NCI-H2227 (cell line): ENCODE measurements around the gene PGLYRP4.

Experiments
- DNase-seq: peaks from one replicate; lab custom pipeline; 2025; ENCODE audit not compliant: unreplicated experiment; lab: John Stamatoyannopoulos, UW

PGLYRP4 gene

DNA sequence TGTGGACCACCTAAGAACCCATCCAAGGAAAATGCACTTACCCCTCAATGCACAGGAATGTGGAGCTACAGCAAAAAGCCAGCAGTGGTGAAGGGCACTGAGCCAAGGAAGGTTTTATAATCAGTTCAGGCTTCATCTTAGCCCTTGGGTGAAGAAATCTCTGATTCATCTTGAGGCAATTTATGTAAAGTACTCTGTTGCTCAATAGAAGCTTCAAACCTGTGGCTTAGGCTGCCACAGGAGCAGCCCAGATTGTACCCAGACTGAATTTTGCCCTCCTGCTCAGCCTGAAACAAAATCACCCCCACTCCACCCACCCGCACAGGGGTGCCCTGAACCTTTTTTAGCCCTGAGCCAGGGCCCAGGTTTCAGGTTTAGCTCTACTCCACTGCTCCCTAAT lies 26.9 kb upstream of the PGLYRP4 start, which contains the start of gene S100A12:
TSS of gene S100A12 (minus strand) at position 111 of the 400 bp plus-strand sequence. CDS start 1,029 bp downstream, outside the sequence.
- DNase-seq = no peak

DNA sequence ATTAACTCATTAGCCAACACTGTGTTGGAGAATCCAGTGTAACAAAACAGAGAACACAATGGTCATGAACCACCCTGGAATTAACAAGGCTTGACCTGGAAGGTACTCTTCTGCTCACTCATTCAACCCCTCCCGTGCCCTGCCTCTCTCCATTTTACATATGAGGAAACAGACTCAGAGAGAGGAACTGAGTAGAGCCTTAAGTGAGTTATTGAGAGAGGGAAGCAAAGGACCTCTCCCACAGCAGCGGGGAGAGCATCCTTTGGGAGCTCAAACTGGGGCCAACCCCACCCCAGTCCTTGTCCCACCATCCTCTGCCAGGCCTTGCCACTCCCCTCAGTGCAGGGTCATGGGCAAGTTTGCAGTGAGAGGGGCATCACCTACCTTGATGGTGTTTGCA lies 25.4 kb upstream of the PGLYRP4 start:
- no peak for DNase-seq

DNA sequence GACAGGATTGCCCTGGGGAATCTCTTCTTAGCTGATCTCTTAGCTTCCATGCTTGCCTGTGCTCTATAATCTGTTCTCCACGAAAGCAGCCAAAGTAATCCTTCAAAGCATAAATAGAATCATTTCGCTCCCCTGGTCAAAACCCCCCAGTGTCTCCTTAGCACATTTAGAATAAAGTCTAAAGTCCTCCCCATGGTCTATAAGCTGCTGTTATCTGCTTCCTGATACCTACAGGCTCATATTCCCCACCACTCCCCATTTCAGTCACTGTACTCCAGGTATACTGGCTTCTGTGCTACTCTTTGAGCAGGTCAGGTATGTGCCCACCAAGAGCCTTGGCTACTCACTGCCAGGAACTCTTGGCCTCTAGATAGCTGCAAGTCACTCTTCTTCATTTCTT lies 23.9 kb upstream of the PGLYRP4 start:
- DNase-seq = no peak

GRCh38 chr1:153371231-153371630 lies 22.6 kb upstream of the PGLYRP4 start:
- DNase-seq = no peak

DNA sequence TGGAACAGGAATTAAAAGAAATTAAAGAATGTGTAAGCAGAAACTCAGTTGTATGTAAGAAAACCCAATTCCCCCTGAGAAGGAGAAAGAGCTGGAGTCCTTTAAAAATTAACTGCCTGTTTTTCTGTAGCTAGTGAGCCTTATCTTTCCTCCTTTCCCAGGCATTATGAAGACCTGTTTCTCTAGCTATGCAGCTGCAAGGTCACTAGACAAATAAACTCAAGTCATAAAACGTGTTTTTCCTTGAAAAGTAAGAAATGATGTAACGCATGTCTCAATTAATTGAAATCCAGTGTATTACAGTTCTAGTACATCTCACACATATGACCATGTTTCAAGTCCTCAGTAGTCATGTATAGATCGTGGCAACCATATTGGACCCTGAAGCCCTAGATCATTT lies 21.5 kb upstream of the PGLYRP4 start:
- no peak for DNase-seq

DNA sequence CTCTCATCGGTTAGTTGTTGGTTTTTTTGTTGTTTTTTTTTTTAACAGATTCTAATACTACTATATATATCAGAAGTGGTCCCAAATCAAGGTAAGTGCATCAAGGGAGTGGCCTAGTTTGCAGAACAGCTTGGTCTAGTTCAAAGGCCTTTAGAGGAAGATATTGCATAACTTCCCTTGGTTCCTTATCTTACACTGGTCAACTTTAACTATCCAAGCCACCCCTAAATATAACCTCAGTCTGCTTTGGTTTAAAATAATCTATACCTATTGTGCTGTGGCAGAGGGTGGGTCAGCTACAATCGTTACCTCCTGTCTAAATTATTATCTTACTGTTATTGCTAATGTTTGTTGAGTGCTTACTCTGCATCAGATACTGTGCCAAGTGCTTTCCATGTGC lies 19.9 kb upstream of the PGLYRP4 start:
- no peak for DNase-seq

DNA sequence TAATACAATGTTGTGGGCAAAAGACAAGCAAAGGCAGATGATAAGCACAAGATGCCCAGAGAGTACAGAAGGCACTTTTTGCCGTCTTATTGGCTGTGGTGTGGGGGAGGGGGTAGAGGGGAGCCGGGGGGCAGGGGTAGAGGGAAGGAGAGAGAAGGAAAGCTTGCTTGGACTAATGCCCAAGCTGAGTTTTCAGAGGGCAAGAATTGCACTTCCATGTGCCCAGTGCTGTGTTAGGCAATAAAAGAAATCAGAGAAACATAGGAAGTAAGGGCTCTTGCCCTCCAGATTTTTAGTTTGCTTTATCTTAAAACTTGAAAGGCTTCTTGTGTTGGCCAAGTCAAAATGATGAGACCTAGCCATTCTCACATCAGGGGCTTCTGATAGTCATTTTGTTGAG lies 18.4 kb upstream of the PGLYRP4 start:
- DNase-seq = no peak

DNA sequence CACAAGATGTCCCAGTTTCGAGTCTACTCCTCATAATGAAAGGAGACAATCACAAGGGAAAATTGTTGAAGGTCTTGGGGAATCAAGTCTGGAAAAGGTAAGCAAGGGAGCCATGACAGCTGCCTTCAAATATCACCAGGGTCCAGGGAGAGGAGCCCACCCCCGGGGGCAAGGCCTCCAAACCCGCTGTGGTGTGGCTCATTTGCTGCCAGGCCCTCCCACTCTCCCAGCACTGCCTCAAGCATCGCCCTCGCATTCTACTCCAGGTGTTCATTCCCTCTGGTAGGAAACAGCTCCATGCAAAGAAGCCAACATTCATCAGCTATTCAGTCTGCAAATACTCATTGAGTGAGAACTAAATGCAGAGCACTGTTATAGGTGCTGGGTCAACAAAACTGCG lies 17.6 kb upstream of the PGLYRP4 start:
- no peak for DNase-seq

GRCh38 chr1:153365696-153366095 lies 17.1 kb upstream of the PGLYRP4 start:
- no peak for DNase-seq

GRCh38 chr1:153364766-153365666 lies 16.4 kb upstream of the PGLYRP4 start:
- DNase-seq = no peak

- DNase-seq = no peak
Observed at GRCh38 chr1:153364156-153364555, 15.5 kb upstream of the PGLYRP4 start.

DNA sequence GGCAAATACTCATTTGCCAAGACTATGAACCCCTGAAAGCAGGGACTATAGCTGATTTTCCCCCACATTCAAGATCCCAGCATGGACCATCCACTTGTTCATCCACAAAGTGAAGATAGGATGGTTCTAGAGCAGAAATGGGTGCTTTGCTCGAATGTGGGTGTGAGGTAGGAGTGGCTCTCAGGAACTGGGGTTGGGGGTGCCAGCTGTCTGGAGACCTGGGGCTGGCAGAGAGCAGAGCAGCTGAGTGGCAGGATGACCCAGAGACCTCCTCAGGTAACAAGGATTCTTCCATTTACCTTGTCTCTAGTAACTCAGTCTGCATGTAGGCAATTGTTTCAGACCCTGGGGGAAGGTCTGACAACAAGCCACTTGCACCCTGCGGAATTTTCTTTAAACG lies 15.0 kb upstream of the PGLYRP4 start:
- DNase-seq = no peak

DNA sequence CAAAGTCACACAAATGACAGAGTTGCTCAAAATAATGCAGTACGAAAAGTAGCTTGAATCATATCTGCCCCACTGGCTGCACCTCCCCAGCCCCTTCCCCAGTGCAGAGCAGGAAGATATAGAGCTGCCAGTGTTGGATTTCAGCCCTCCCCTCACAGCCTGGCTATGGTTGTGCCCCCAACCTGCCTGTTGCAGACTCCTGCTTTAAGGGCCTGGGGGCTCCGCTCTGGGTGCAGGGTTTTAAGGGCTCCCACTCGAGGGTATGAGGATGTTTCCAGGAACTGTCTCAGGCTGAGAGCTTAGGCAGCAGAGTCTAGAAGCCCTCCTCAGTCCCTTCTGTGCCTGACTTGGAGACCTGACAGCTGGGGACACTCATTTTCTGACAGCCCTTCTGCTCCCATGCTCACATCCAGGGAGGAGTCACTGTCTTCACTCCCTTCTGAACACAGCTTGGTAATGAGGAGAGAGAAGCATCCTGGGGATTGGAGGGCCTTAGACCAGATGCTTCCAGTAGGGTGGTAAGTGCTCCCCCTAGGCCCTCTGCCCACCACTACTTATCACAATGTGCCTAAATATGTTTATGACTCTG lies 13.6 kb upstream of the PGLYRP4 start:
- DNase-seq = no peak

- no peak for DNase-seq
Observed at GRCh38 chr1:153361480-153362109, 13.0 kb upstream of the PGLYRP4 start.

GRCh38 chr1:153360592-153361479 lies 12.2 kb upstream of the PGLYRP4 start:
- no peak for DNase-seq

GRCh38 chr1:153360190-153360589 lies 11.5 kb upstream of the PGLYRP4 start:
- no peak for DNase-seq

DNA sequence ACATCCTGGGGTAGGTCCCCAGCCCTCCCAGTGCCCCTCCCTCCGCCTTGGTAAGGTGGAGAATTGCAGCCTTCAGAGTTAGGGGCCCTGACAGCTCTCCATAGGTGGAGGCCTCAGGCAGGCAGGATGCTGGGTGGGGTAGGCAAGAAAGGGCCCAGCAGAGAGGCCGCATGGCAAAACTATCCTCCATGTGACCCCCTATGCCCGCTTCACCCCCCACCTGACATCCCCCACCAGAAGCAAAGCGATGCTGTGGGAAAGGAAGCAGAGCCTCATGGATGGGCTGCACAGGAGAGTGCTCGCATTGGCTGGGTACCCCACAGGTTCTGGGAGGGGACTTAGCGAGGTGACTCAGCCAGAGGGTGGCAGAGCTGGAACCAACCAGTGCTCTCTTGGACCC lies 10.6 kb upstream of the PGLYRP4 start:
- DNase-seq = no peak

- no peak for DNase-seq
Observed at GRCh38 chr1:153358691-153358975, 10.0 kb upstream of the PGLYRP4 start.

GRCh38 chr1:153357853-153358690 lies 9.4 kb upstream of the PGLYRP4 start, which contains the start of gene S100A9:
Gene S100A9 (plus strand): TSS chr1:153357854. CDS start chr1:153358284, 430 bp downstream.
- no peak for DNase-seq
